Hematopoietic multipotent progenitor cell treated with erythropoietin and hydrocortisone succinate and interleukin-3 and kit ligand, for 15 days (in vitro differentiated cells): ENCODE data around the gene TEX52.

Experiments used
- DNase-seq: peaks from one replicate; pipeline ENCODE4 v3.0.0-alpha.2; 2015; ENCODE audit warnings: low spot score

The TEX52 gene

GRCh38 chr12:2829275-2829674 is 27.6 kb downstream of the TEX52 start:
- no peak for DNase-seq

DNA sequence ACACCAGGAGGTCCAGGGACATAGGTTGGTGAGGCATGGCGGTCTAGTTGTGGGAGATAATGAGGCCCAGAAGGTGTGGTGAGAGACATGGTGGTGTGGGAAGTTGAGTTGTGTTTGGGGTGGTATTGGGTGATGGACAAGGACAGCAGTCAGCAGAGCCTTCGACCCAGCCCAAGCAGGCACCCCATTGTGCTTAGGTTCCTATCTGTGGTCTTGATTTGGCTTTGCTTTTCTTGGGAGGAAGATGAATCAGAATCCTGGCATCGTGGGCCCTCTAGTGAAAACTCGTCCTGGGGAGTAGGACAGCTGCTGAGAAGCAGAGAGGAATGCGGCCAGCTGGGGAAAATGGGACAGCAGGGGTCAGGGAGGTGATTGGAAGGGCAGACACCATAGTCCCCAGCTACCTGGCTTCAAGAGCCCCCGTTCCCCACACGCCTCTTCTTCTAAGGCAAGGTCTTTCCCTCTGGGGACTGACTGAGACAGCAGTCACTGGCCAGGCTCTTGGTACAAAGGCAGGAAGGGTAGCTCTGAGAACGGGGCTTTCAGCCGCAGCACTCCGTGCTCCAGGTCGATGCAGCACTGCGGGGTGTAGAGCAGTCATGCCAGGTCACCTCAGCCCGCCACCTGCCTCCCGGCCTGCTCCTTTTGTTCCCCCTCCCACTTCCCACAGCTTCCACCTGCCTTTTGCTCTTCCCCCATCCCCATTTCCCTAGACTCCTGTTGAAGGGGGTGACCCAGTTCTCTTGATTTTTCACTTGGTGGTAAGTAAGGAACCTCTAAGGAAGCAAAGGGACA is 29.9 kb downstream of the TEX52 start:
- DNase-seq = no peak

DNA sequence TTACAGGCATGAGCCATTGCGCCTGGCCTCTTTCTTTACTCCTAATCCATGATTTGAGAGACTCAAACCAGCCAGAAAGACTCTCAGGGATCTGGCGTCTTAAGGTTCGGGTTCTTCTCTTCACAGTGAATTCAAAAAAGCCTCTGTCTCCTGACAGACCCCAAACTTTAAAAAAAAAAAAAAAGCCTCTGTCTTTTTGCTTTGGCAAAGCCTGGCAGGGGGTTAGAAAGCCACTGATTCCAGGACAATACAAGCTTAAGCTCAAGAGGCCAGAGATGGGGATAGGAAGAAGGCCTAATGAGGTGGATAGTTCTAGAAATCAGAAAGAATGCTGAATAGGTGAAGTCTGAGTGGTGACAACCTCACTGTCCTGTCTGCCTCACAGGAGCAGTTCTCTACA is 30.8 kb downstream of the TEX52 start:
- DNase-seq = no peak

- DNase-seq = no peak
These were observed 31.7 kb downstream of the TEX52 start for GRCh38 chr12:2825132-2825531.

DNA sequence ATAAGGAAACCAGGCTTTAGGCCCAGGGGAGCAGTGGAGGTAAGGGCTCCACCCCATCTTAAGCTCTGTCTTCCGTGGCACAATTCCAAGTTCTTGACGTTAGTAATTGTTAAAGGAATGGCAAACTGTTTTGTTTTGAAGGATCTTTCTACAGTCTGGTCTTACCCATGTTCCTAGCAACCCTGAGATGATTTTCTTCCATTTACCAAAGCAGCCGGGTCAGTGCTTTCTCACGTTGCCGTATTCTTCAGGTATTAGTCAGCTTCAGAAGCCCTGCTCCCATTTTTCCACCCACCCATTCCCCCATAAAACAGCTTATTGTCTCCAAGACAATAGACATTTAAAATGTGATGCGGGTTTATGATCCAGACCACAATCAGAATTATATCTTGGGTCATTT is 32.3 kb downstream of the TEX52 start:
- DNase-seq = no peak

DNA sequence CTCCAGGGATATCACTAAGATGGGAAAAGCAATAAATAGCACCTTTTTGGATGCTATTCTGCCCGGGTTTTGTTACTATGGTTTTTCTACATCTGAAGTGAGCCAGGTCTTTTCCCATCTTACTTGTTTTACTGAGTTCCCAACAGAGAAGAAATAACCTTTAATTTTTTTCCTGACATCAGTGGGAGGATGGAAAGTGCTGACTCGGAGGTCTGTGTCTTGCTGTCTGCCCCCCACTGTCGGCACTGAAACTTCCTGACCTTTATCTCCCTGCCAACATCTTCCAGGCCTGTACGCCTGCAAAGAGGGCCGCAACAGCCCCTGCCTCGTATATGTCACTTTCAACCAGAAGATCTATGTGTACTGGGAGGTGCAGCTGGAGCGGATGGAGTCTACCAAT is 33.4 kb downstream of the TEX52 start:
- no peak for DNase-seq

DNA sequence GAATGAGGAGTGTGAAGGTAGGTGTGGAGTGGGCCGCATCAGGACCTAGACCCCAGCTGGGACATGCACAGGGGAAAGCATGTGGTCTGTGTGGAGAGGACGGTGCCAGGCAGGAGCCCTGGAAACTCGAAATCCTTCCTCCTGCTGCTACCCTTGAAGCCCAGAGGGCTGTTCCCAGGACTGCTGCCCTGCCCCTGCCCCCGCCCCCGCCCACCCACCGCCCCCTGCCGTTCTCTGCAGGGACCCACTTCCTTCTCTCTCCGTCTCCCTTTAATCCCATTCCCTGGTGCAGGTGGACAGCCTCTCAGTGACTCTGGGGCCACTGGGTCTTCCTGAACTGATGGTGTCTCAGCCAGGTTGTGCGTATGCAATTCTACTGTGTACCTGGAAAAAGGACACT is 36.4 kb downstream of the TEX52 start:
- no peak for DNase-seq

- DNase-seq = no peak
These were observed 37.0 kb downstream of the TEX52 start for GRCh38 chr12:2819810-2820209.

- DNase-seq = peak; percentile 73
These were observed 43.3 kb downstream of the TEX52 start for GRCh38 chr12:2813214-2814185.

GRCh38 chr12:2812290-2813213 is 44.3 kb downstream of the TEX52 start, which contains the start of gene ITFG2:
Gene ITFG2 (plus strand): TSS chr12:2812668. CDS start chr12:2812761, 93 bp downstream.
- peak; percentile 97 for DNase-seq

DNA sequence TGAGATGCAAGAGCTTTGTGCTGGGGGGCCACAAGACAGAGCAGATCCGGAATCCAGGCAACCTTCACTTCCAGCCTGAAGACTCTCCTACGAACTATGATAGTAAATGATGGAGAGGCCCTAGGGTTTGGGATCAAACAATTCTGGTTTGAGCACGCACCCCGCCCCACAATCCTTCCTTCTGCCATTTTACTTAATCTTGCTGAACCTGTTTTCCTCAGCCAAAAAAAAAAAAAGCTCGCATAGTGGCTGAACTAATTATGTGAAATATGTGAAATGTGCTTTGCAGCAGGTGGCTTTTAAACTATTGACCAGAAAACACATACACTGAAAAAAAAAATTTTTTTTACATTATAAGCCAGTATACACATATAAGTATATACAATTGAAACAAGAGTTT is 45.0 kb downstream of the TEX52 start:
- no peak for DNase-seq

- DNase-seq = no peak
These were observed 50.1 kb downstream of the TEX52 start for GRCh38 chr12:2806700-2807099.

DNA sequence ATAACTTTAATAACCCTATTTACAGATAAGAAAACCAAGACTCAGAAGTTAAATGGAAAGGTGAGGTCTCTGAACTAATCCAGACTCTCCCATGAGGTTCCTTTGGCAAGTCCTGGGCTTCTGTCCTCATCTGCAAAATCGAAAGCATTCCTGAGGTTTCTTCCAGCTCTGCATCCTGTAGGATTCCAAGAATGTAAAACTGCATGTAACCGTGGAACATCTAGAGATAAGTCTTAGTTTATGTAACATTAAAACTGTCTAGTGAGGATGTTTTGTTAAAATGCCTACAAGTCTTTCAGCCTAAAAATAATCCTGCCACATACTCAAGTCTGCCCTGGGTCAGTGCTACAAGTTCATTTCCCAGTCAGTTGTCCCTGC is 51.7 kb downstream of the TEX52 start:
- DNase-seq = no peak

DNA sequence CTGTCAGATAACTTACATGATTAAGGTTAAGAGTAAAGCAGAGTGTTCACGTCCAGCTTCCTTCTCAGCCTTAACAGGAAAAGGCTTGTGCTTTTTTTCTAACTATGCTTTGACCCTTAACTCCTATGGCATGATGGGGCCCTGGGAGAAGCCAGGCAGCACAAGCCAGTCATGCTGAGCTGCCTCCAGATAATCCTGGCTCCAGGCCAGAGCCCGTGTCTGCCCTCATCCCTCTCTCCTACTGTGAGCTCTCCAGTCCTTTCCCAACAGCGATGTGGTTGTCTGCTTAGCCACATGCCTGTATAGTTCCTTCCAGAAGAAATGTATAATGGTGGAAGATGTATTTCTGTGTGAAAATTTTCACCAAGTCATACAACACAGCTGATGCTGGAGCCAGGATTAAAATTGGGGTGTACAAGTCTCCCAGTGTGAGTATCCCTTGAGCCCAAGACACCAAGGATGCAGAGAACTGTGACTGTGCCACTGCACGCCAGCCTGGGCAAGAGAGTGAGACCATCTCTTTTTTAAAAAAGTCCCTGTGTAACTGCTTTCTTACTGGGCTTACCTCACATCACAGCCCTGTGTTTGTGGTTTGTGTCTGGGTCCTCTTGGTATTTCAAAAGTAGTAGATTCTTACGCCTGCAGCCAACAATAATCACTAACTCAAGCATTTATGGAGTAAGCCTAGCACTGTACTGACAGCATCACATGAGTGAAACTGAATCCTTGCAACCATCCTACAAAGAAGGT is 52.3 kb downstream of the TEX52 start:
- no peak for DNase-seq

DNA sequence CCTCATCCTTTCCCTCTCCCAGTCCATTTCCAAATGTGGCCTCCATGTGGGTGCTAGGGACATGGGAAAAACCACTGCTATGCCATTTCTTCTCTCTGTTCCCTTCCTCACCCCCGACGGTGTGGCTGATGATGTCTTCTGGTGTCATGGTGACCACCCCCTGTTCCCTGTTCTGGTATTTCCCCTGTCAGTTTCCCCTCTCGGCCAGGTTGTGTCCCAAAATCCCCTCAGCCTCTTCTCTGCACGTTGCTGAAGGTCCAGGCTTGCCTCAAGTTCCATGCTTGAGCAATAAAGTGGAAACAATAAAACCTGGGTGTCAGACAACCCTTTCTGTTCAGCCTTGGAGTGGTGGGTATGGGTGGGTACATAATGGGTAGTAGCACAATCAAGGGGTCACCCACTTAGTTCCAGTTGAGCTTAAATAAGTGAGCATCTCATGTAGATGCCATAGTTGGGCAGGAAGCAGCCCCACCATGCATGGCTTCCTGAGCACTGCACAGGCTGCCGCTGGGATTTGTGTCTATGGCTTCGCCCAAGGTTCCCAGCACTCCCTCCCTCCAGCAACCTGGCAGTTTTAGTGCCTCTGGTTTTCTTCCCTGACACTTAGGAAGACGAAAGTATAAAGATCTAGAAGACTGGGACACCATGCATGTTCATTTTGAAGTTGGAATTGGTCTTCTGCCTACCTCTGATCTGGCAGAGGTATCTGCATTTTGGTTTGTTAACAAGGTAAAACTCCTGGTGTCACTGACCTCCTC is 53.0 kb downstream of the TEX52 start:
- DNase-seq = no peak

DNA sequence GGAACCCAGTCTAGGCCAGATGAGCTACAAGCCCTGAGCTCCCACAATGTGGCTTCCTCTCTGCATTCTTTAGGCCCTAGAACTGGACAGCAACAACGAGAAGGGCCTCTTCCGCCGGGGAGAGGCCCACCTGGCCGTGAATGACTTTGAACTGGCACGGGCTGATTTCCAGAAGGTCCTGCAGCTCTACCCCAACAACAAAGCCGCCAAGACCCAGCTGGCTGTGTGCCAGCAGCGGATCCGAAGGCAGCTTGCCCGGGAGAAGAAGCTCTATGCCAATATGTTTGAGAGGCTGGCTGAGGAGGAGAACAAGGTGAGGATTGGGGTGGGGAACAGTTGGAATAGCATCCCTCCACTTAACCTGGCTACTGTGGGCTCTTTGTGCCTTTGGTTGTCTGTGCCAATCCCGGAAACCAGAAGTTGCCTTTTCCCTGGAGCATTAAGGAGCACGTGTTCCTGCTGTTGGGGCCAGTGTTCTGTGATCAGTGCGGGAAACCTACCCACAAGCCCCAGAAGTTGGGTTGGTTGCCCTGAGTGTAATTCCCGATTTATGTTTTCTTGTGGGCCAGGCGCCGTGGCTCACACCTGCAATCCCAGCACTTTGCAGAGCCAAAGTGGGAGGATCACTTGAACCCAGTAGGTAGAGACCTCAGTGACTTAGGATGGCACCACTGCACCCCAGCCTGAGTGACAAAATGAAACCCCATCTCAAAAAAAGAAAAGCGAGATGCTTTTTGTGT is 55.6 kb downstream of the TEX52 start:
- no peak for DNase-seq

GRCh38 chr12:2800046-2800570 is 56.7 kb downstream of the TEX52 start:
- DNase-seq = no peak
